GM13977 (cell line): ENCODE measurements around the gene CDH23.

Experiments
- DNase-seq: peaks from one replicate; pipeline ENCODE4 v3.0.0; 2012; ENCODE audit warnings: low spot score
- in situ Hi-C: fragments of 300-500 bp; cut with MboI; formaldehyde crosslinking; loops from one replicate; pipeline ENCODE4 v1.12.0; 2022; ENCODE audit warnings: low sequenced_read_pairs, low pct_unique_long_range_greater_than_20kb, mixed read lengths, inconsistent platforms; ENCODE audit not compliant: unreplicated experiment
- TF ChIP-seq, protein P1 (sequence below): IDR thresholded peaks from 2 replicates; pipeline ENCODE4 v1.5.1; 2012; ENCODE audit warnings: mild to moderate bottlenecking, control low read depth; ENCODE audit not compliant: insufficient read depth; ENCODE audit errors: extremely low read depth, missing control alignments

CDH23 gene

DNA sequence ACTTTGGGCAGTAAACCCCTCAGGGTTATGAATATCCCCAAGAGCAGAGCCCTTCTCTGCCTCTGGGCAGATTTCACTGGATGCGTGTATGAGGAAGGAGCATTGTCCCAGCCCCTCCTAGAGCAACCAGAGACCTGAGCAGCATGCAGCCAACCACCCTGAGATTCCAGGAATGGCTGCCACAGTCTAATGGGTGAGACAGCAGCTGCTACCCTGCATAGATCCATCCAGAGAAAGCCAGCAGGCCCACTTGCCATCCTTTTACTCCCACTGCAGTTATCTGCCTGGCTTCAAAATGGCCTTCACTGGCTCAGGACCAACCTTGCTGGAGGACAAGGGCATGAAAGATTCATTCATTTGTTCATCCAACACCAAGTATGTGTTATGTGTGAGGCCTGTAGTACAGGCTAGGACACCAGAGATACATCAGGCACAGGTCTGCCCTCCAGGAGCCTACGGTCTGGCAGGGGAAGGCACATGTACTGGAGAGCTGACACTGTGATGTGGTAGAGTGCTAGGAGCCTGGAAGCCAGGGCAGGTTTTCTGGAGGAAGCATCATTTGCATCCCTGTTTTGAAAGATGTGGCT lies 349.0 kb downstream of the CDH23 start:
- TF ChIP-seq, protein P1, sequence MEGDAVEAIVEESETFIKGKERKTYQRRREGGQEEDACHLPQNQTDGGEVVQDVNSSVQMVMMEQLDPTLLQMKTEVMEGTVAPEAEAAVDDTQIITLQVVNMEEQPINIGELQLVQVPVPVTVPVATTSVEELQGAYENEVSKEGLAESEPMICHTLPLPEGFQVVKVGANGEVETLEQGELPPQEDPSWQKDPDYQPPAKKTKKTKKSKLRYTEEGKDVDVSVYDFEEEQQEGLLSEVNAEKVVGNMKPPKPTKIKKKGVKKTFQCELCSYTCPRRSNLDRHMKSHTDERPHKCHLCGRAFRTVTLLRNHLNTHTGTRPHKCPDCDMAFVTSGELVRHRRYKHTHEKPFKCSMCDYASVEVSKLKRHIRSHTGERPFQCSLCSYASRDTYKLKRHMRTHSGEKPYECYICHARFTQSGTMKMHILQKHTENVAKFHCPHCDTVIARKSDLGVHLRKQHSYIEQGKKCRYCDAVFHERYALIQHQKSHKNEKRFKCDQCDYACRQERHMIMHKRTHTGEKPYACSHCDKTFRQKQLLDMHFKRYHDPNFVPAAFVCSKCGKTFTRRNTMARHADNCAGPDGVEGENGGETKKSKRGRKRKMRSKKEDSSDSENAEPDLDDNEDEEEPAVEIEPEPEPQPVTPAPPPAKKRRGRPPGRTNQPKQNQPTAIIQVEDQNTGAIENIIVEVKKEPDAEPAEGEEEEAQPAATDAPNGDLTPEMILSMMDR: no peak
- DNase-seq: no peak
- in situ Hi-C loops: no loop called here

DNA sequence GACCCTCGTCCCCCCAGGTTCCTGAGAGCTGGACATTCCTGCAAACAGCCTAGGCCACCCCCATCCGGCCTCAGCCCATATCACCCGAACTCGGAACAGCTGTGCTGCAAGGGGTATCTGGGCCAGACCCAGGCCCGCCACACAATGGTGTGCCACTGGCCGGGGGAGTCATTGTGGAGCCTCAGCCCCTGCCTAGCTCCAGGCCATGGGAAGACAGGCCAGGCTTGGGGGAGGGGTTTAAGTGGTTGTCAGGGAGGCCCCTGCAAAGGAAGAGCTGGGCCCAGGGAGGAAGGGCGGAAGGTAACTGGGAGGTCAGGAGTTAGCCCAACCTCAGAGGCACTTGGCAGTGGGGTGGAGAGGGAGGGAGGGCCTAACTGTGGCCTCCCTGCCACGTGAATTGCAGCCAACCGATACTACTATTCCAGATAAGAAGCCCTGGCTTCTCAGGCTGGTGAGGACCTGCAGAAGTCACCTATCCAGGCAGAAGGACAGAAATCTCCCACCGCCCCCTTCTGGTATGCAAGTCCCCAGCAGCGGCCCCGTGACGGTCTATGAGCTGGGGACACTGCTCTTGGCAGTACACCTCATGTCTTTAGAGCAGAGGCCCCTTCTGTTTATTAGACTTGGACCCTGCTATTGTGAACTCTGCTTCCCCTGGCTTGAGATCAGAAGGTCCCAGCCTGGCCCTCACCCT lies 349.8 kb downstream of the CDH23 start:
- in situ Hi-C loops: no loop called here
- TF ChIP-seq, protein P1: no peak
- no peak for DNase-seq

DNA sequence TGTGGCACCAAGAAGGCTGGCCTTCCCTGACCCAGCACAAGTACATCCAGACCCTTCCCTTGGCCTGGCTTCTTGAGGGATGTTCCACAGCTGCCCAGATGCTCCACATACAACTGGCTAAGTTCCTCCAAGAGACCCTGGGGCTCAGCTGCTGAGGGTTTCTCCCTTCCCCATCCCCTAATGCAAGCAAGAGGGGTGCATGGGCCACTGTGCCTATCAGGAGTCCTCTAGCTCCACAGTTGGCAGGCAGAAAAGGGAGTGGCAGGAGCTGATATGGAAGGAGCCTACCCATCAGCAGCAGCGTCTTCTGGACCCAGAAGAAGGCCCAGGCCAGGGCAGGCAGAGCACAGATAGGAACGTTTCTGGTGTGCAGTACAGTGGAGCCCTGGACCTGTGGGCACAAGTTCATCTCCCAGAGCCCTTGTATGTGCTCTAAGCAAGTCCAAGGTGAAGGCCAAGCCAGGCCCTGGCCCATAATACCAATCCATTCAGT lies 350.4 kb downstream of the CDH23 start:
- TF ChIP-seq, protein P1: no peak
- no peak for DNase-seq
- in situ Hi-C loops: no loop called here

DNA sequence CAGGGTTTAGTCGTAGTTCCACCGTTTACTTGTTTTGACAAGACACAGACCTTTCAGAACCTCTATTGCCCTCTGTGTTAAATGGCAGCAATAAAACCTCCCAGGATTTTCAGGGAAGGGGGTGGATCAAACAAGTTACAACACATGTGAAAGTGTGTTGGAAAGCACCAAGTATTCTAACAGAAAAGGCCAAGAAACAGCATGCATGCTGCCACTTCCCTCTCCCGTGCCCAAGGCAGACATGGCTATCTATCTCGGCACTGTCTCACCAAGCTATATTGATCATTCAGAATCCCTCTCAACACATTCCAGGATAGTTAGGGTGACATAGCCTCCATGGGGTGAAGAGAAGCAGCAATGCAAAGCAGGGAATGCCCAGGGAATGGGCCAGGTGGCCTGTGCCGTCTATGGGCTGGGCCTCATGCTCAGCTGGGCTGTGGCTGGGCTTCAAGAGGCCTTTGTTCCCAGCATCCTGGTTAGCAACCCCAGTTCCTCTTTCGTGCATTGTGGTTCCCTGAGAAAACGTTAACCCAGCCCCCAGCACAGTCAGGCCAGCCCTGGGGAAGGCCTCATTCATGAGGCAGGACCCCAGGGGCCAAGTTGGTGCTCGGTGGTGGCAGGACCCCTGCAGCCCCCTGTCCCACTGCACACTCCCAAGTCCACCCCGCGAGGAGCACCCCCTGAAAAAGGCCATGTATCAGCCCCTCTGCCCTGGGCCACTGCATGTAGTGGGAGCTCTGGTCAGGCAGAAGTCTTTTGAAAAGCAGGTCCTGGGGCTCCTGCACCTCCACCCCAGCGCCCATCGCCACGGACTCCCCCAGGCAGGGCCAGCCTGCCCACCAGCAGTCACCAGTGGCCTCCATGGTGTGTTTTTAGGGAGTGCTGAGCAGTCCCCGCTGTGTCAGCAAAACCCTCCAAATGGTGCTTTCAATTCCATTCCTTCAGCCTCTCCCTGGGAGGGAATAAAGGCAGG lies 351.1 kb downstream of the CDH23 start:
- DNase-seq: peak; percentile 63
- in situ Hi-C loops: no loop called here
- TF ChIP-seq, protein P1: no peak

DNA sequence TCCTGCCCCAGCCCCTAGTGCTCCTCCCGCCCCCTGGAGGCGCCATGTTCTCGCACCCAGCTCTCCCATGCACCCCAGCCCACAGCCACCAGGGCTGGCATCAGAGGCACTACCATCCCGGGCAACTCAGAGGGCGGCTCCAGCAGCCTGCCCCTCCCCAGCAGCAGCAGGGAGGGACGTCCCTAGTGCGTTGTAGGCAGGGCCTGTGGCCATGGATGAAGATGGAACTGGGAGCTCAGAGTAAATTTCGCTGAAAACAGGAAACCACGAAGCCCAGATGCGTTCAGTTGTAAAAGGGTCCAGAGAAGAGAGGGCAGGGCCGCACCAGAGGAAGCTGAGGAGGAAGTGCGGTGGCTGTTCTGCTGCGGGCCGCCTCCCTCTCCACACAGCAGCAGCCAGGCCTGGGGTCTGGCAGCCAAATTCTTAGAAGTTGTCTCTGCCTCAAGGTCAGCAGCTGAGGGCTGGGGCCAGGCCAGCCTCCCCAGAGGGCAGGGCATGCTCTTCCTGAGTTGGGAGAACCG lies 352.0 kb downstream of the CDH23 start:
- in situ Hi-C loops: no loop called here
- peak; percentile 67 for DNase-seq
- TF ChIP-seq, protein P1: no peak

DNA sequence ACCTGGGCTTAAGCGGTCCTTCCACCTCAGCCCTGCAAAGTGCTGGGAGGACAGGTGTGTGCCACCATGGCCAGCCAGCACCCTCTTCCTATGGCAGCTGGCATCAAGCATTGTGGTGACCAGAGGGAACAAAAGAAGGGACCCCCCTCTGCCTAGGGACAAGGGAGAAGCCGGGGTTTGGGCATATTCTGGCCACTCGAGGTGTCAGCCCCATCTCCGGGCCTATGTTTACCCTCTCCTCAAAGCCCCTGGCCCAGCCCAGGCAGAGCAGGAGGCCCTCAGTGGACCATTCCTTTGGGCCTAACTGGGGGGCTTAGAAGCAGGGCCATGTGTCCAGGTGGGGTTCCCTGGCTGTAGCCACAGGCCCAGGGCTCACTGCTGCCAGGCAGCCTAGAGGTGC lies 352.7 kb downstream of the CDH23 start:
- DNase-seq: no peak
- in situ Hi-C loops: no loop called here
- TF ChIP-seq, protein P1: no peak
